GM12878 (cell line): Measurements from ENCODE around the gene CREB5. TPM values are rescaled to one million over a fixed set of nuclear protein-coding genes. Genes with fewer than 3 reads are reported as not detected.
A peak's percentile ranks its signal among the peaks of the same experiment; 100 is the strongest.

Experiments used
- BRCA1 ChIP-seq: IDR thresholded peaks from 2 replicates; pipeline ENCODE4 v1.6.1; 2011; ENCODE audit warnings: low read depth, low read length, improper control_type of control experiment
- DPF2 ChIP-seq: fragments of 450-650 bp; IDR thresholded peaks from 2 replicates; pipeline ENCODE4 v1.6.1; 2017; ENCODE audit warnings: mild to moderate bottlenecking
- EP300 ChIP-seq, 2 experiments: fragments of 150-350 bp in 1 of 2; IDR thresholded peaks; 2 replicates each; pipeline ENCODE4 v1.6.1; 2011 to 2012; ENCODE audit warnings: low read depth in 2 of 2, low read length in 2 of 2, borderline replicate concordance in 1 of 2, improper control_type of control experiment in 1 of 2, inconsistent platforms in 1 of 2; ENCODE audit not compliant: control insufficient read depth in 1 of 2
- ESRRA ChIP-seq: IDR thresholded peaks from 2 replicates; pipeline ENCODE4 v1.6.1; 2012; ENCODE audit warnings: mild to moderate bottlenecking, low read length, improper control_type of control experiment
- IKZF2 ChIP-seq, 2 experiments: fragments of 450-650 bp; IDR thresholded peaks; 2 replicates each; pipeline ENCODE4 v1.6.1; 2017; ENCODE audit warnings: mild to moderate bottlenecking in 2 of 2, moderate library complexity in 2 of 2
- IRF4 ChIP-seq: IDR thresholded peaks from 2 replicates; pipeline ENCODE4 v1.6.1; 2011; ENCODE audit warnings: low read depth, low read length
- IRF5 ChIP-seq: fragments of 450-650 bp; IDR thresholded peaks from 2 replicates; pipeline ENCODE4 v1.6.1; 2017; ENCODE audit warnings: borderline replicate concordance
- JUNB ChIP-seq: IDR thresholded peaks from 2 replicates; pipeline ENCODE4 v1.6.1; 2016; ENCODE audit warnings: antibody characterized with exemption, mild to moderate bottlenecking
- MEF2B ChIP-seq: fragments of 450-650 bp; IDR thresholded peaks from 2 replicates; pipeline ENCODE4 v1.6.1; 2018; ENCODE audit warnings: mild to moderate bottlenecking, moderate library complexity; ENCODE audit not compliant: partially characterized antibody, poor library complexity, severe bottlenecking
- NFXL1 ChIP-seq: fragments of 450-650 bp; IDR thresholded peaks from 2 replicates; pipeline ENCODE4 v1.6.1; 2017; ENCODE audit warnings: antibody characterized with exemption, mild to moderate bottlenecking, borderline replicate concordance
- NR2C1 ChIP-seq: fragments of 450-650 bp; IDR thresholded peaks from 2 replicates; pipeline ENCODE4 v1.6.1; 2017; ENCODE audit warnings: antibody characterized with exemption, mild to moderate bottlenecking, moderate library complexity
- PAX5 ChIP-seq: IDR thresholded peaks from 2 replicates; pipeline ENCODE4 v1.6.1; 2011; ENCODE audit warnings: low read depth, low read length, borderline replicate concordance
- PAX8 ChIP-seq: fragments of 450-650 bp; IDR thresholded peaks from 2 replicates; pipeline ENCODE4 v1.6.1; 2017; ENCODE audit warnings: mild to moderate bottlenecking, moderate library complexity
- POU2F2 ChIP-seq: IDR thresholded peaks from 3 replicates; pipeline ENCODE4 v1.6.1; 2011; ENCODE audit warnings: low read depth, mild to moderate bottlenecking, low read length, borderline replicate concordance
- RAD21 ChIP-seq: IDR thresholded peaks from 2 replicates; pipeline ENCODE4 v1.6.1; 2011; ENCODE audit warnings: mild to moderate bottlenecking, low read depth, low read length, moderate library complexity; ENCODE audit not compliant: insufficient read depth
- RCOR1 ChIP-seq: conservative IDR thresholded peaks from 2 replicates; pipeline ENCODE4 v1.6.1; 2012; ENCODE audit warnings: low read depth, low read length, improper control_type of control experiment
- SIX5 ChIP-seq: IDR thresholded peaks from 2 replicates; pipeline ENCODE4 v1.6.1; 2011; ENCODE audit warnings: mild to moderate bottlenecking, low read depth, low read length, moderate library complexity; ENCODE audit not compliant: severe bottlenecking
- SREBF2 ChIP-seq: IDR thresholded peaks from 2 replicates; pipeline ENCODE4 v1.6.1; 2012; ENCODE audit warnings: mild to moderate bottlenecking, low read length
- TCF3 ChIP-seq: IDR thresholded peaks from 2 replicates; pipeline ENCODE4 v1.6.1; 2012; ENCODE audit warnings: low read depth, mild to moderate bottlenecking, low read length, borderline replicate concordance; ENCODE audit not compliant: insufficient read depth
- USF1 ChIP-seq: IDR thresholded peaks from 2 replicates; pipeline ENCODE4 v1.6.1; 2011; ENCODE audit warnings: borderline replicate concordance, low read depth, mild to moderate bottlenecking, moderate library complexity, mixed read lengths, low read length; ENCODE audit not compliant: insufficient read depth; ENCODE audit errors: extremely low read length
- ZBTB33 ChIP-seq: fragments of 450-650 bp; IDR thresholded peaks from 2 replicates; pipeline ENCODE4 v1.6.1; 2017; ENCODE audit warnings: mild to moderate bottlenecking
- ZNF687 ChIP-seq: fragments of 450-650 bp; IDR thresholded peaks from 2 replicates; pipeline ENCODE4 v1.6.1; 2017; ENCODE audit warnings: mild to moderate bottlenecking, moderate library complexity
- ZZZ3 ChIP-seq: IDR thresholded peaks from 2 replicates; pipeline ENCODE4 v1.6.1; 2011; ENCODE audit warnings: low read depth; ENCODE audit not compliant: control insufficient read depth, insufficient read length
- polyA plus RNA-seq, 11 experiments: library from polyadenylated mRNA; depleted of rRNA in 4 of 11; unstranded in 6 of 11; stranded (reverse) in 5 of 11; fragments of >200 nt; fragmentation: Nextera tagmentation in 4 of 11; fragmentation: Illumina TruSeq in 1 of 11; extraction: Ambion mirVana in 4 of 11; extraction: Trizol in 1 of 11; gene quantifications; 1 replicate in 1 of 11; 2 replicates in 10 of 11; pipeline versions ENCODE4 v1.2.1 to v1.2.3, GENCODE V29; 2011 to 2016; ENCODE audit warnings: inconsistent platforms in 2 of 11, missing spikeins in 2 of 11, low read depth in 1 of 11
- total RNA-seq, 4 experiments: library from RNA; depleted of rRNA in 3 of 4; stranded (reverse); fragments of >200 nt in 3 of 4; fragmentation: Illumina TruSeq in 1 of 4; extraction: Trizol in 1 of 4; gene quantifications; 2 replicates each; pipeline versions ENCODE4 v1.2.1 to v1.2.3, GENCODE V29; 2013 to 2021

Gene CREB5
- total and polyA plus RNA-seq, 10 of the 15 experiments (the other 5 are each of a cell fraction or from before 2014, with no cell fraction given) = 12.9 to 74.1 (median 53.0) TPM

GRCh38 chr7:28623105-28623730 lies 210.9 kb downstream of the CREB5 start (continued):
- TF ChIP-seq IRF5 (no peak), ZBTB33 (no peak), PAX5 (no peak), POU2F2 (no peak), RCOR1 (no peak), BRCA1 (no peak), DPF2 (no peak), TCF3 (no peak), JUNB (peak; percentile 84), ZZZ3 (no peak), ESRRA (no peak), ZNF687 (no peak), IRF4 (no peak), MEF2B (peak; percentile 86), USF1 (no peak), EP300 (IDR thresholded peaks at IDR 0.05; ENCODE audit: borderline replicate concordance in 1 of 2, control insufficient read depth in 1 of 2, low read depth in 2 of 2, low read length in 2 of 2) (0 out of 4 replicates have a peak, but pooled peaks of 1 of the 2 experiments have one; percentile 33), RAD21 (0 out of 2 replicates have a peak, but pooled peaks have one; percentile 10), NFXL1 (no peak), NR2C1 (no peak), SREBF2 (no peak), IKZF2 (IDR thresholded peaks at IDR 0.05) (peak in 1 of 2 experiments; percentile 32; a peak in 1 of 4 replicates), SIX5 (no peak), PAX8 (no peak)
